Fibroblast of skin of left biceps (primary cell): Measurements from ENCODE around the gene MEG3.

ENCODE experiments used
- DNase-seq, 2 experiments: peaks; one replicate each; pipeline ENCODE4 v3.0.0-alpha.2; 2013; ENCODE audit warnings: low read depth in 2 of 2

MEG3 gene

GRCh38 chr14:100846309-100846859 lies 20.5 kb downstream of the MEG3 start:
- no peak for DNase-seq

- DNase-seq: no peak
Observed at GRCh38 chr14:100849115-100849781, 23.3 kb downstream of the MEG3 start.

GRCh38 chr14:100850841-100851585 lies 25.1 kb downstream of the MEG3 start:
- no peak for DNase-seq

- no peak for DNase-seq
Observed at GRCh38 chr14:100851586-100851916, 25.6 kb downstream of the MEG3 start.

- DNase-seq: no peak
Observed at GRCh38 chr14:100851946-100852620, 26.2 kb downstream of the MEG3 start.

- no peak for DNase-seq
Observed at GRCh38 chr14:100854435-100854834, 28.5 kb downstream of the MEG3 start.

GRCh38 chr14:100855256-100855930 lies 29.5 kb downstream of the MEG3 start:
- no peak for DNase-seq

- DNase-seq: no peak
Observed at GRCh38 chr14:100856056-100856950, 30.4 kb downstream of the MEG3 start.

GRCh38 chr14:100857233-100857922 lies 31.5 kb downstream of the MEG3 start:
- DNase-seq: no peak

GRCh38 chr14:100857923-100858837 lies 32.3 kb downstream of the MEG3 start:
- DNase-seq: no peak

- DNase-seq: no peak
Observed at GRCh38 chr14:100858838-100859220, 32.9 kb downstream of the MEG3 start.

- no peak for DNase-seq
Observed at GRCh38 chr14:100859781-100860180, 33.9 kb downstream of the MEG3 start.

GRCh38 chr14:100860556-100861187 lies 34.8 kb downstream of the MEG3 start:
- DNase-seq: no peak

GRCh38 chr14:100861188-100861936 lies 35.4 kb downstream of the MEG3 start:
- DNase-seq: no peak

GRCh38 chr14:100861937-100862247 lies 36.0 kb downstream of the MEG3 start:
- DNase-seq: no peak

GRCh38 chr14:100862277-100862676 lies 36.4 kb downstream of the MEG3 start:
- DNase-seq: no peak

GRCh38 chr14:100862793-100863192 lies 36.9 kb downstream of the MEG3 start:
- DNase-seq: no peak

- DNase-seq: no peak
Observed at GRCh38 chr14:100864206-100864605, 38.3 kb downstream of the MEG3 start.
